Stimulated activated CD8-positive, alpha-beta memory T cell treated with anti-CD3 and anti-CD28 coated beads, Interleukin-2, amount 100 ng/mL, for 1 hour (primary cell): ENCODE results near the gene STUM.
"Not testable (repeated sequence)": the region's sequence is repeated elsewhere in the genome, so short reads cannot be mapped to it uniquely, and the experiment has no call there.

Experiments
- DNase-seq, 2 donors: peaks; one replicate each; pipeline ENCODE4 v3.0.0-alpha.2; 2020; ENCODE audit warnings: low read depth in 2 of 2

STUM gene

GRCh38 chr1:226580625-226581270 lies 32.2 kb downstream of the STUM start:
- DNase-seq: no peak

- no peak for DNase-seq
These were observed 33.2 kb downstream of the STUM start for GRCh38 chr1:226581650-226582330.

GRCh38 chr1:226582966-226583365 lies 34.4 kb downstream of the STUM start:
- no peak for DNase-seq

DNA sequence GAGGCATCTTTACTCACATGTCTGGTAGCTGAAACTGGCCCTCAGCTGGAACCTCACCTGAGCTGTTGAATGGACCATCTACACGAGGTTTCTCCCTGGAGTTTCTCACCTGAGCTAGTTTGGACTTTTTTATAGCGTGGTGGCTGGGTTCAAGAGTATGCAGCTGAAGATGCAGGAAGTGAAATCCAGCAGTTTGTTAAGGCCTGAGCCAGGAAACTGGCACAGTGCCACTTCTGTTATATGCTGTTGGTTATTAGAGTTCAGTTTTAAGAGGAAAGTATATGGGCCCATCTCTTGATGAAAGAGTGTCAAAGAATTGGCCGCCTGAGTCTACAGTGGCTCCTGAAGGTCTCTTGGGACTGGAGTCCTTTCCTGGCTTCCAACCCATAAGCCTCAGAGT lies 35.6 kb downstream of the STUM start:
- no peak for DNase-seq

- DNase-seq: no peak
These were observed 37.6 kb downstream of the STUM start for GRCh38 chr1:226586116-226586515.

GRCh38 chr1:226586650-226587422 lies 38.3 kb downstream of the STUM start:
- no peak for DNase-seq

DNA sequence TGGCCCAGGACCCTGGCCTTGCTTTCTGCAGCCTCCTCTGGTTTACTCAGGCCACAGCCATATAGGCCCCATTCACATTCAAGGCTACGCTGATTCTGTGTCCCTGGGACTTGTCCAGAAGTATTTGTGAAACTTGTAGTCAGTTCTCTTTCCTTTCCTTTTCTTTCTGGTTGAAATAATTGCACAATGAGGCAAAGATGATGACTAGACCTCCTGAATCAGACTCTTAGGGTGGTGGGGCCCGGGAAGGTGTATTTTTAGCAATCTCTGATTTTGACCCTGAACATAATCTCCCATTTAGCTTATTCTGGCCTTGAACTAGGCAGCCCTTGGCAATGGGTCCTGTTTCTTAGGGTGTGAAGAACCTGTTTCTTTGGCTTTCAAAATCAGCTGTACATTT lies 39.9 kb downstream of the STUM start:
- DNase-seq: no peak

DNA sequence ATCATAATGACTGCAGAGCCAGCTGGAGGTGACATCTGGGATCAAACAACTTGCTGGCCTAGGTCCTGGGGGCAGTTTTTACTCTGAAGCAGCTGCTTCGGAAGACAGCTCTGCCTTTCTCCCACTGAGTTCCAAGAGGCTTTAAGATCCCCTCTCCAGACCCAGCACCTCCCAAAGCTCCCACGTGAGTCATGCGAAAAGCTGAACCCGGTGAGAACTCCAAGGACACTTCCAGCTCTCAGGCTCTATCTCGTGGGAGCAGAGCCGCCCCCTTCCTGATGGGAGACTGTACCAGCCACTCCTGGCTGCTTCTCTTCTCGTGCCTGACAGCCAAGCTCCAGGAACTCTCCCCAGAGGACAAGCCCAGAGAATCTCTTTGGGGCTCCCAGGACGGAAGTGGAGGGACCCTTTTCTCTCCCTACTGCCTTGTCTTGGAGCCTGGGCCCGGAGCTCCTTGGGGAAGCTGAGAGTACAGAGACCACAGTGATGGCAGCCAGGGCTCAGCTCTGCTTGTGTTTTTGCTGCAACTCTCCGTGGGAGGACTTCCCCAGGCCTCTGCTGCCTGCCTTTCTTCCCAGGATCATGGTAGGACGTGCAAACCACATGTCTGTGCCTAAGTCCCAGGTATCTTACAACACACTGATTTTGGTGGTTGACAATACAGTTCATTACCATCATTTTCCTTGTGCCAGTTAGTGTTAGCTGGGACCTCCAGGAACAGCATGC lies 40.6 kb downstream of the STUM start:
- no peak for DNase-seq

- no peak for DNase-seq
These were observed 42.0 kb downstream of the STUM start for GRCh38 chr1:226590614-226591013.

DNA sequence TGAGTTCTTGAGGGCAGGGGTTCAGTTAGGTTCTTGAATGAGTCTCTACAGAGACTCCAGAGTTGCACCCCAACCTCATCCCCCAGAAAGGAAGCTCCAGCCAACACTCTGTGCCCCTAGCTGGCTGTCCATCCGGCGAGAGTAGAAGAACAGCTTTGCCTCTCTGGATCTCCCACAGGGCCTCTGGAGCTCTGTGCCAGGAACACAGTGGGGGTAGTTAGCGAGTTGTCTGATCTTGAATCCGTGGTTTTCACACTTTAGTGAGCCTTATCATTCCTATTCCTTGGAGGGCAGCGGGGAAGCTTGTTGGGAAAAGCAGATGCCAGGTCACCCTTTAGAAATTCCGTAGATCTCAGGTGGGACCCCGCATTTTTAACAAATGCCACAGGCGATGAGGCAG lies 45.0 kb downstream of the STUM start:
- no peak for DNase-seq

- no peak for DNase-seq
These were observed 48.1 kb downstream of the STUM start for GRCh38 chr1:226596531-226597165.

DNA sequence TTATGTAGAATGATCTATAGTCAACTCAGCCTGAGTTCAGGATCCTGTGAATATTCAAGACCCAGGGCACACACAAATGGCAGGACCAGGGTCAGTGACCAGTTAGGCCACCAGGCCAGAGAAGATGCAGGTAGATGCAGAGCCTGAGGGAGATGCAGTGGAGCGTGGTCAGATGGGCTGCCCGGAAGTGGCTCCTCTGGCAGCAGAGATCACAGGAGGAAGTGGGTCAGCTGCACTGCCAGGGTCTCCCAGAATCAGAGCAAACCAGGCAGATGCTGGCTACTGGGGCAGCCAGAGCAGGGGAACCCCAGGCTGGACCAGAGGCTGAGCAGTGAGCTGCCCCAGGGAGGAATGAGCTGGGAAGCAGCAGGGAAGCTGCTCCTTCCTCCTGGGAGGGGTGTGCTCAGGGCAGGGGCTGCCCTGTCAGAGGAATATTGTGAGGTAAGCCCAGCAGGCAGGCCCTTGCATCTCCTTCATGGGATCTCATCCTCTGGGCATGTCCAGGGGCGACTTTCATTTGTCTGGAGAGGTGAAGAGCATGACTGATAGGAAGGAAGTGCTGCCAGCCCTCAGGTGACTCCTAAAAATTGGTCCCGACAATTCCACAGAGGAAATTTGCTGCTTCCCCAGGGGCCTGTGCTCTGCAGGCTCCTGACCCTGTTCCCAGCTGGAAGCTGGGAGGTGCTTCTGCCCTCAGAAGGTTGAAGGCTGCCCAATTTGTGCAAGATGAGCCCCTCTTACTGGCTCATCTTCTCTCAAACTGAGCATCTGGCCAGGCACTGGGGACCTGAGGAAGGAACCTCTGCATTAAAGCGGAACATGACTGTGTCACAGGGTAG lies 49.3 kb downstream of the STUM start:
- no peak for DNase-seq

- DNase-seq: no peak
These were observed 49.9 kb downstream of the STUM start for GRCh38 chr1:226598455-226598849.

DNA sequence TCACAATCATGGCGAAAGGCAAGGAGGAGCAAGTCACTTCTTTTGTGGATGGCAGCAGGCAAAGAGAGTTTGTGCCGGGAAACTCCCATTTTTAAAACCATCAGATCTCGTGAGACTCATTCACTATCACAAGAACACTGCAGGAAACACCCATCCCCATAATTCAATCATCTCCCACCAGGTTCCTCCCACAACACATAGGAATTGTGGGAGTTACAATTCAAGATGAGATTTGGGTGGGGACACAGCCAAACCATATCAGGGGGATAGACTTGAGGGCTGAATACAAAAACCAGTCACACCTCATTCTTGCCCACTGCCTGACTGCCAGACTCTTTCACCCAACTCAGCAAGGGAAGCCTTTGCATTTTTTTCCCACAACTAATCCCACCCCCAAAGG lies 50.4 kb downstream of the STUM start:
- not testable (repeated sequence) for DNase-seq

- DNase-seq: no peak
These were observed 51.2 kb downstream of the STUM start for GRCh38 chr1:226599636-226600238.

DNA sequence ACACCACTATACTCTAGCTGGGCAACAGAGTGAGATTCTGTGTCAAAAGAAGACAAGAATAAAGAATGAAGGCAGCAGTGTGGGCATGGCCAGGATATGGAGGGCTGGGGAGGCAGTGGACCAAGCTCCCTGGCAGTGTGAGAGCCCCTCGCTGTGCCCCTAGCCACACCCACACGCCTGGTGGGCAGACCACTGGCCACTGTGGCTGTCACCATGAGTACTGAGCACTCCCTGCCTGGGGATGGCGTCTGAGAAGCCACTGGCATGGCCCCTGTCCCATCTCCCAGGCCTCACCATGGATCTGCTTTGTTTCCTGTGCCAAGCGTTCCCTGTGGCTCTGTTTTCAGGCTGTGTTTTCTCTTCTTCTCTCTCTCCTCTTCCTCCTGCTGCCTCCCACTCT lies 51.7 kb downstream of the STUM start:
- no peak for DNase-seq

- no peak for DNase-seq
These were observed 52.9 kb downstream of the STUM start for GRCh38 chr1:226601456-226601855.

- no peak for DNase-seq
These were observed 53.8 kb downstream of the STUM start for GRCh38 chr1:226602186-226603021.

DNA sequence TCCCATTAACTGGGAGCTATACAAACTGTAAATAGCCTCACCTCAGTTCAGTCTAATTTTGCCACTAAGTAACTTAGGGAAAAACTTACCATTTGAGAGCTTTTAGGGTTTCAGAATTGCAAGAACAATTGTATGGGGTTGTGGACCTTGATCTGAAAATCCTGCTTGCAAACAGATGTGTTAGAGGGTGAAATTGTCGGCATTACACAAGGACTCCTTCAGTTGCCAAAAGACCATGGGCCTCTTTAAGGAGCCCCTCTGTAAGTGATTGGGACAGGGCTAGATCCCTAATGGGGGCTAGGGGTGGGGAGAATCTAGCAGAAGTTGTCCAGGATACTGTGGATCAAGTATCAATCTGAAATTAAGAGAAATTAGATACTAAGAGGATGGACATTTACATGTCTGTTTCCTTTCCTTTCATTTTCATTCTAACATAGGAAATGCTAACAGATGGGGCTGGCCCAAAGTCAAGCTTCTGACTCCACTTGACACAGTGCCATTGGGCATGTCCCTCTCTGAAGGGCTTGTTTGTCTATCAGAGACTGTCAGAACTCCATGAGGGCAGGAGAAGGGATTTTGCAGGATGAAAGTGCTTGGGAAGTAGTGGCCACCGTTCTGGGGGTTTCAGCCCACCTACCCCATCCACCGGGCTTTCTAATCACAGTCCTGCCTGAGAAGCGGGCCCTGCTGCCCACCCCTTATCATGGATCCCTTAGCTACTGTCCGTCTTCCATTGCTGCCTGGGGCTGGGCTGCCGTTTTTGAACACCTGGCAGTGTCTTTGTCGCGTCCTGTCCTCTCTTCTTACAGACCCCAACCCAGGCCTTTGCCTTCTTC lies 54.7 kb downstream of the STUM start:
- DNase-seq: no peak
